OCI-LY7 (cell line): ENCODE data around the gene PHACTR3. TPM values are rescaled to one million over a fixed set of nuclear protein-coding genes. Genes with fewer than 3 reads are reported as not detected.

Source experiments
- BruUV-seq: library from RNA; stranded (reverse); fragments of 400-500 nt; replicated peaks from 2 replicates; lab custom pipeline; 2021; lab: Mats Ljungman, UMichigan
- CTCF ChIA-PET: fragments of 300-600 bp; sonication (Branson Sonifier 250); formaldehyde crosslinking; loops from one replicate; lab custom pipeline; 2022; ENCODE audit warnings: antibody characterized with exemption; ENCODE audit not compliant: unreplicated experiment; lab: Charles Lee
- POLR2A ChIA-PET: fragments of 300-600 bp; sonication (Branson Sonifier 250); formaldehyde crosslinking; loops from one replicate; lab custom pipeline; 2022; ENCODE audit warnings: antibody characterized with exemption; lab: Charles Lee
- DNase-seq: peaks from one replicate; pipeline ENCODE4 v3.0.0-alpha.2; 2015; ENCODE audit warnings: low spot score
- H2AFZ ChIP-seq: fragments of 200-600 bp; sonication (generic), shearing (Covaris generic); 2 replicates; pipeline ENCODE4 v1.6.1; 2014; ENCODE audit warnings: mild to moderate bottlenecking, antibody characterized with exemption, low read length, moderate library complexity
- H3K27ac ChIP-seq: fragments of 200-600 bp; sonication (generic); 2 replicates; pipeline ENCODE4 v1.5.1; 2014; ENCODE audit warnings: mixed run types, low read depth, mild to moderate bottlenecking, moderate library complexity, low read length, inconsistent platforms; ENCODE audit not compliant: poor library complexity, severe bottlenecking
- H3K36me3 ChIP-seq: fragments of 200-600 bp; sonication (generic); 2 replicates; pipeline ENCODE4 v1.6.1; 2014; ENCODE audit warnings: mild to moderate bottlenecking, antibody characterized with exemption, low read length, moderate library complexity, mixed read lengths; ENCODE audit not compliant: insufficient read depth
- H3K4me1 ChIP-seq: fragments of 200-600 bp; sonication (generic); 2 replicates; pipeline ENCODE4 v1.5.1; 2014; ENCODE audit warnings: mild to moderate bottlenecking, low read length; ENCODE audit not compliant: insufficient read depth, poor library complexity, severe bottlenecking
- H3K4me2 ChIP-seq: fragments of 200-600 bp; sonication (generic); 2 replicates; pipeline ENCODE4 v1.6.1; 2014; ENCODE audit warnings: mild to moderate bottlenecking, low read length
- H3K4me3 ChIP-seq: fragments of 200-600 bp; sonication (generic); 2 replicates; pipeline ENCODE4 v1.5.1; 2014; ENCODE audit warnings: mild to moderate bottlenecking, low read depth, low read length; ENCODE audit not compliant: poor library complexity, severe bottlenecking
- H3K79me2 ChIP-seq: fragments of 200-600 bp; sonication (generic); 2 replicates; pipeline ENCODE4 v1.6.1; 2016; ENCODE audit warnings: low read depth, mild to moderate bottlenecking, low read length, moderate library complexity, mixed read lengths; ENCODE audit not compliant: insufficient read depth
- H3K9me2 ChIP-seq: fragments of 200-600 bp; sonication (generic); 2 replicates; pipeline ENCODE4 v1.6.1; 2016; ENCODE audit warnings: mild to moderate bottlenecking, low read length, mixed read lengths; ENCODE audit not compliant: insufficient read depth
- H3K9me3 ChIP-seq: fragments of 200-600 bp; sonication (generic); 2 replicates; pipeline ENCODE4 v1.6.1; 2014; ENCODE audit warnings: mild to moderate bottlenecking, mixed run types, low read length, mixed read lengths
- H4K20me1 ChIP-seq: fragments of 200-600 bp; sonication (generic); 2 replicates; pipeline ENCODE4 v1.6.1; 2014; ENCODE audit warnings: mild to moderate bottlenecking, antibody characterized with exemption, low read length, moderate library complexity, mixed read lengths; ENCODE audit not compliant: insufficient read depth
- CTCF ChIP-seq: fragments of 200-600 bp; sonication (generic); conservative IDR thresholded peaks from 2 replicates; pipeline ENCODE4 v1.5.1; 2014; ENCODE audit warnings: mild to moderate bottlenecking, antibody characterized with exemption, low read length, moderate library complexity, mixed read lengths
- EZH2phosphoT487 ChIP-seq: fragments of 200-600 bp; sonication (generic); IDR thresholded peaks from 2 replicates; pipeline ENCODE4 v1.6.1; 2018; ENCODE audit warnings: low read depth, borderline replicate concordance, mild to moderate bottlenecking, mixed run types, antibody characterized with exemption, low read length, moderate library complexity, mixed read lengths
- intact Hi-C: fragments of 100-400 bp; cut with micrococcal nuclease; formaldehyde crosslinking; loops from one replicate; pipeline ENCODE4 v1.10.0; 2022; ENCODE audit not compliant: unreplicated experiment
- total RNA-seq, 2 experiments: library from RNA; depleted of rRNA in 1 of 2; stranded (reverse); fragments of >200 nt in 1 of 2; shearing (Covaris generic) in 1 of 2; gene quantifications; 2 replicates each; pipeline ENCODE4 v1.2.3, GENCODE V29; 2014 to 2022

PHACTR3 gene
- total RNA-seq, 2 experiments from 2014 or later, result 0.32 TPM; not detected in 1

- Histone ChIP-seq H3K36me3 (no peaks in the 10 kb centered on the region), H3K4me3 (no peak overlapping the region), H3K27ac (no peak overlapping the region), H3K4me1 (no peaks in the 10 kb centered on the region), H3K4me2 (no peak overlapping the region), H3K79me2 (no peaks in the 10 kb centered on the region), H4K20me1 (no peaks in the 10 kb centered on the region), H3K9me3 (no peaks in the 10 kb centered on the region), H2AFZ (no peak overlapping the region), H3K9me2 (no peaks in the 10 kb centered on the region)
- intact Hi-C loops, result no loop called here
- ChIA-PET CTCF (no interaction called here), POLR2A (no interaction called here)
- BruUV-seq, result no TSS peak
- TF ChIP-seq CTCF, result no peak
- no peak for TF ChIP-seq EZH2phosphoT487
- DNase-seq, result no peak
Observed at GRCh38 chr20:59624401-59624800, 20.1 kb downstream of the PHACTR3 start.

- no peak overlapping the region for H3K4me3 ChIP-seq
- H3K79me2 ChIP-seq, result no peaks in the 10 kb centered on the region
- no peaks in the 10 kb centered on the region for H3K4me1 ChIP-seq
- POLR2A ChIA-PET, result interaction anchor here (1.3 kb wide), 1 partner anchor 9 kb away, joined by 4 read pairs; no protein-coding TSS in a partner anchor
- no peak overlapping the region for H2AFZ ChIP-seq
- no peaks in the 10 kb centered on the region for H3K9me3 ChIP-seq
- DNase-seq, result no peak
- H3K4me2 ChIP-seq, result no peak overlapping the region
- no peaks in the 10 kb centered on the region for H4K20me1 ChIP-seq
- intact Hi-C loops, result no loop called here
- CTCF ChIA-PET, result no interaction called here
- TF ChIP-seq CTCF, result no peak
- TF ChIP-seq EZH2phosphoT487, result no peak
- no peaks in the 10 kb centered on the region for H3K36me3 ChIP-seq
- no peak overlapping the region for H3K27ac ChIP-seq
- no peaks in the 10 kb centered on the region for H3K9me2 ChIP-seq
- no TSS peak for BruUV-seq
Observed at GRCh38 chr20:59625214-59625922, 21.0 kb downstream of the PHACTR3 start.

GRCh38 chr20:59627298-59627697 is 23.0 kb downstream of the PHACTR3 start:
- BruUV-seq, result no TSS peak
- POLR2A ChIA-PET, result no interaction called here
- Histone ChIP-seq H4K20me1 (no peaks in the 10 kb centered on the region), H3K4me1 (no peaks in the 10 kb centered on the region), H3K79me2 (no peaks in the 10 kb centered on the region), H3K36me3 (no peaks in the 10 kb centered on the region), H3K4me3 (no peak overlapping the region), H3K27ac (no peak overlapping the region), H2AFZ (no peak overlapping the region), H3K9me2 (no peaks in the 10 kb centered on the region), H3K4me2 (no peak overlapping the region), H3K9me3 (no peaks in the 10 kb centered on the region)
- TF ChIP-seq EZH2phosphoT487, result no peak
- TF ChIP-seq CTCF, result no peak
- intact Hi-C loops, result no loop called here
- CTCF ChIA-PET, result interaction anchor here (0.6 kb wide), 1 partner anchor 10 kb away, joined by 4 read pairs; no protein-coding TSS in a partner anchor
- no peak for DNase-seq
